K562 (cell line): ENCODE results near the gene AGRN. TPM values are rescaled to one million over a fixed set of nuclear protein-coding genes. Genes with fewer than 3 reads are reported as not detected.

Experiments
- ARHGAP35 ChIP-seq: fragments of 450-650 bp; IDR thresholded peaks from 2 replicates; pipeline ENCODE4 v1.6.1; 2018; ENCODE audit not compliant: partially characterized antibody
- BCOR ChIP-seq: fragments of 450-650 bp; IDR thresholded peaks from 2 replicates; pipeline ENCODE4 v1.6.1; 2016
- CBX1 ChIP-seq: sonication (generic); IDR thresholded peaks from 2 replicates; pipeline ENCODE4 v1.6.1; 2016; ENCODE audit warnings: antibody characterized with exemption, low read depth, mild to moderate bottlenecking
- EHMT2 ChIP-seq: fragments of 450-650 bp; IDR thresholded peaks from 2 replicates; pipeline ENCODE4 v1.6.1; 2018; ENCODE audit warnings: antibody characterized with exemption
- ELF2 ChIP-seq: fragments of 250-450 bp; sonication (Bioruptor Pico); IDR thresholded peaks from 2 replicates; pipeline ENCODE4 v1.5.0; 2021; ENCODE audit warnings: mild to moderate bottlenecking
- ELF4 ChIP-seq: fragments of 450-650 bp; formaldehyde crosslinking; IDR thresholded peaks from 2 replicates; pipeline ENCODE4 v1.4.0; 2022; ENCODE audit warnings: missing genetic modification characterization
- HDAC8 ChIP-seq: fragments of 450-650 bp; IDR thresholded peaks from 2 replicates; pipeline ENCODE4 v1.6.1; 2016; ENCODE audit warnings: mild to moderate bottlenecking, missing genetic modification characterization, moderate library complexity, missing compliant biosample characterization
- IRF2 ChIP-seq: sonication (generic); formaldehyde crosslinking; IDR thresholded peaks from 2 replicates; pipeline ENCODE4 v1.8.1; 2022; ENCODE audit warnings: mild to moderate bottlenecking, missing genetic modification reagents
- MAFF ChIP-seq: IDR thresholded peaks from 2 replicates; pipeline ENCODE4 v1.6.1; 2012; ENCODE audit warnings: low read length, improper control_type of control experiment
- NFATC3 ChIP-seq: fragments of 450-650 bp; IDR thresholded peaks from 2 replicates; pipeline ENCODE4 v1.6.1; 2017; ENCODE audit warnings: mild to moderate bottlenecking
- NR3C1 ChIP-seq: sonication (generic); formaldehyde crosslinking; IDR thresholded peaks from 2 replicates; pipeline ENCODE4 v1.8.1; 2022; ENCODE audit warnings: missing genetic modification reagents
- STAG1 ChIP-seq: sonication (generic); formaldehyde crosslinking; IDR thresholded peaks from 2 replicates; pipeline ENCODE4 v1.5.0; 2020; ENCODE audit warnings: missing genetic modification reagents, borderline replicate concordance
- TBP ChIP-seq: optimal IDR thresholded peaks from 2 replicates; pipeline ENCODE3; 2011; ENCODE audit warnings: low read depth, low read length, improper control_type of control experiment
- TRIM28 ChIP-seq: fragments of 450-650 bp; IDR thresholded peaks from 2 replicates; pipeline ENCODE4 v1.6.1; 2017
- TSC22D4 ChIP-seq: fragments of 450-650 bp; IDR thresholded peaks from 2 replicates; pipeline ENCODE4 v1.6.1; 2016; ENCODE audit warnings: missing genetic modification characterization, missing biosample characterization, control low read depth
- ZBTB17 ChIP-seq: fragments of 450-650 bp; formaldehyde crosslinking; IDR thresholded peaks from 2 replicates; pipeline ENCODE4 v1.4.0; 2020; ENCODE audit warnings: mild to moderate bottlenecking
- ZC3H8 ChIP-seq: fragments of 450-650 bp; IDR thresholded peaks from 2 replicates; pipeline ENCODE4 v1.6.1; 2017
- ZKSCAN8 ChIP-seq: fragments of 200-800 bp; sonication (Bioruptor generic); IDR thresholded peaks from 2 replicates; pipeline ENCODE4 v1.6.1; 2016; ENCODE audit warnings: missing genetic modification characterization, missing compliant biosample characterization
- ZNF124 ChIP-seq: sonication (generic); formaldehyde crosslinking; IDR thresholded peaks from 2 replicates; pipeline ENCODE4 v1.8.1; 2022; ENCODE audit warnings: missing genetic modification reagents
- ZNF146 ChIP-seq: IDR thresholded peaks from one replicate; pipeline ENCODE4 v1.6.1; 2018; ENCODE audit warnings: missing compliant biosample characterization; ENCODE audit not compliant: unreplicated experiment
- ZNF282 ChIP-seq: sonication (generic); formaldehyde crosslinking; IDR thresholded peaks from 2 replicates; pipeline ENCODE4 v1.8.1; 2023; ENCODE audit warnings: missing genetic modification reagents
- ZNF324 ChIP-seq: fragments of 250-450 bp; sonication (Bioruptor Pico); IDR thresholded peaks from 2 replicates; pipeline ENCODE4 v1.4.0; 2020; ENCODE audit warnings: mild to moderate bottlenecking
- ZNF445 ChIP-seq: fragments of 250-450 bp; sonication (Bioruptor Pico); IDR thresholded peaks from 2 replicates; pipeline ENCODE4 v1.4.0; 2020; ENCODE audit warnings: low read depth, mild to moderate bottlenecking, moderate library complexity
- ZNF57 ChIP-seq: fragments of 450-650 bp; formaldehyde crosslinking; IDR thresholded peaks from 2 replicates; pipeline ENCODE4 v1.4.0; 2020; ENCODE audit warnings: mild to moderate bottlenecking, moderate library complexity
- ZNF77 ChIP-seq: fragments of 250-450 bp; sonication (Bioruptor Pico); IDR thresholded peaks from 2 replicates; pipeline ENCODE4 v1.5.0; 2020
- polyA plus RNA-seq, 8 experiments: library from polyadenylated mRNA; depleted of rRNA in 4 of 8; stranded (reverse) in 5 of 8; unstranded in 3 of 8; fragments of >200 nt; fragmentation: Nextera tagmentation in 2 of 8; fragmentation: Illumina TruSeq in 1 of 8; extraction: Ambion mirVana in 2 of 8; extraction: Trizol in 1 of 8; gene quantifications; 2 replicates each; pipeline versions ENCODE4 v1.2.1 to v1.2.3, GENCODE V29; 2011 to 2014; ENCODE audit warnings: inconsistent platforms in 1 of 8, missing spikeins in 1 of 8
- total RNA-seq, 7 experiments: library from RNA; depleted of rRNA in 6 of 7; stranded (reverse); fragments of >200 nt in 6 of 7; fragmentation: Illumina TruSeq in 2 of 7; extraction: Trizol in 2 of 7; gene quantifications; 2 replicates each; pipeline versions ENCODE4 v1.2.1 to v1.2.3, GENCODE V29; 2011 to 2021; ENCODE audit warnings: low replicate concordance in 1 of 7
- TF ChIP-seq, protein P1 (sequence below): sonication (generic); formaldehyde crosslinking; IDR thresholded peaks from 2 replicates; pipeline ENCODE4 v1.5.0; 2020; ENCODE audit warnings: missing genetic modification reagents
- TF ChIP-seq, protein P2 (sequence below): fragments of 450-650 bp; formaldehyde crosslinking; IDR thresholded peaks from 2 replicates; pipeline ENCODE4 v1.4.0; 2022; ENCODE audit warnings: missing genetic modification characterization
- TF ChIP-seq, protein P3 (sequence below): fragments of 450-650 bp; IDR thresholded peaks from 2 replicates; pipeline ENCODE4 v1.6.1; 2018; ENCODE audit not compliant: partially characterized antibody

The AGRN gene
- total and polyA plus RNA-seq, 9 of the 15 experiments (the other 6 are each of a cell fraction or from before 2014, with no cell fraction given): 0.04 to 111 (median 18.1) TPM

DNA sequence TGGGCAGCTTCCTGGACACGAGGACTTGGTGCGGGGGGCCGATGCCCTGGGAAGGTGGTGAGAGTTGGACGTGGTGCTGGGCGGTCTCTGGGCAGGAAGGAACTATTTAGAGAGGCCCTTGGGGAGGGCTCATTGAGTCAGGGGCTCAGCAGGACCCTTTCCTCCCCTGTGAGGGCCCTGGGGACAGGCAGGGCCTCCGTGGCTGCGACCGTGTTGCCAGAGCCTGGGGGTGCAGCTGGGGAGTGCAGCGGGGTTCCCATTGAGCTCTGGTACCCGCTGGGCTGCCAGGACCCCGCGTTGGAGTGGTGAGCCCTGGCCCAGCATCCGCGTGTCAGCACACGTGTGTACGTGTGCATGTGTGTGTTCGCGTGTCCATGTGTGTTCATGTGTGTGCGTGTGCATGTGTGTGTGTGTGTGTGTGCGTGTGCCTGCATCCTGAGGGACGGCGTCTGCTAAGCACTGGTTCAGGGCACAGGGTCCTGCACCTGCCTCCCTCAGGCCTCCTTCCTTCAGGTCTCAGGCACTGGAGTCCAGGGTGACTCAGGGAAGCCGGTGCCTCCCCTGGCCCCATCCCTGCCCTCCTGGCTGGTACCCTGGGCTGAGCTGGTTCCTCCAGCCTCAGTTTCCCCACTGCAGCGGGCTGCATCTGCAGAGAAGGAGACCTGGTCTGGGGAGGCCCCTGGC lies 43.5 kb downstream of the AGRN start (continued):
- no peak for TF ChIP-seq HDAC8 (tag)
- TF ChIP-seq IRF2 (CRISPR knock-in tag): peak; percentile 8; the same call in 1 of the 2 replicates
- TF ChIP-seq, protein P1, sequence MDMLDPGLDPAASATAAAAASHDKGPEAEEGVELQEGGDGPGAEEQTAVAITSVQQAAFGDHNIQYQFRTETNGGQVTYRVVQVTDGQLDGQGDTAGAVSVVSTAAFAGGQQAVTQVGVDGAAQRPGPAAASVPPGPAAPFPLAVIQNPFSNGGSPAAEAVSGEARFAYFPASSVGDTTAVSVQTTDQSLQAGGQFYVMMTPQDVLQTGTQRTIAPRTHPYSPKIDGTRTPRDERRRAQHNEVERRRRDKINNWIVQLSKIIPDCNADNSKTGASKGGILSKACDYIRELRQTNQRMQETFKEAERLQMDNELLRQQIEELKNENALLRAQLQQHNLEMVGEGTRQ (CRISPR knock-in tag): no peak
- TF ChIP-seq ZNF57 (CRISPR knock-in tag): 0 out of 2 replicates have a peak, but pooled peaks have one; percentile 53
- 0 out of 2 replicates have a peak, but pooled peaks have one; percentile 33 for TF ChIP-seq ZNF324 (CRISPR knock-in tag)
- TF ChIP-seq, protein P2, sequence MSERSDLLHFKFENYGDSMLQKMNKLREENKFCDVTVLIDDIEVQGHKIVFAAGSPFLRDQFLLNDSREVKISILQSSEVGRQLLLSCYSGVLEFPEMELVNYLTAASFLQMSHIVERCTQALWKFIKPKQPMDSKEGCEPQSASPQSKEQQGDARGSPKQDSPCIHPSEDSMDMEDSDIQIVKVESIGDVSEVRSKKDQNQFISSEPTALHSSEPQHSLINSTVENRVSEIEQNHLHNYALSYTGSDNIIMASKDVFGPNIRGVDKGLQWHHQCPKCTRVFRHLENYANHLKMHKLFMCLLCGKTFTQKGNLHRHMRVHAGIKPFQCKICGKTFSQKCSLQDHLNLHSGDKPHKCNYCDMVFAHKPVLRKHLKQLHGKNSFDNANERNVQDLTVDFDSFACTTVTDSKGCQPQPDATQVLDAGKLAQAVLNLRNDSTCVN (CRISPR knock-in tag): 0 out of 2 replicates have a peak, but pooled peaks have one; percentile 40
- TF ChIP-seq ARHGAP35: peak; percentile 46
- TF ChIP-seq, protein P3, sequence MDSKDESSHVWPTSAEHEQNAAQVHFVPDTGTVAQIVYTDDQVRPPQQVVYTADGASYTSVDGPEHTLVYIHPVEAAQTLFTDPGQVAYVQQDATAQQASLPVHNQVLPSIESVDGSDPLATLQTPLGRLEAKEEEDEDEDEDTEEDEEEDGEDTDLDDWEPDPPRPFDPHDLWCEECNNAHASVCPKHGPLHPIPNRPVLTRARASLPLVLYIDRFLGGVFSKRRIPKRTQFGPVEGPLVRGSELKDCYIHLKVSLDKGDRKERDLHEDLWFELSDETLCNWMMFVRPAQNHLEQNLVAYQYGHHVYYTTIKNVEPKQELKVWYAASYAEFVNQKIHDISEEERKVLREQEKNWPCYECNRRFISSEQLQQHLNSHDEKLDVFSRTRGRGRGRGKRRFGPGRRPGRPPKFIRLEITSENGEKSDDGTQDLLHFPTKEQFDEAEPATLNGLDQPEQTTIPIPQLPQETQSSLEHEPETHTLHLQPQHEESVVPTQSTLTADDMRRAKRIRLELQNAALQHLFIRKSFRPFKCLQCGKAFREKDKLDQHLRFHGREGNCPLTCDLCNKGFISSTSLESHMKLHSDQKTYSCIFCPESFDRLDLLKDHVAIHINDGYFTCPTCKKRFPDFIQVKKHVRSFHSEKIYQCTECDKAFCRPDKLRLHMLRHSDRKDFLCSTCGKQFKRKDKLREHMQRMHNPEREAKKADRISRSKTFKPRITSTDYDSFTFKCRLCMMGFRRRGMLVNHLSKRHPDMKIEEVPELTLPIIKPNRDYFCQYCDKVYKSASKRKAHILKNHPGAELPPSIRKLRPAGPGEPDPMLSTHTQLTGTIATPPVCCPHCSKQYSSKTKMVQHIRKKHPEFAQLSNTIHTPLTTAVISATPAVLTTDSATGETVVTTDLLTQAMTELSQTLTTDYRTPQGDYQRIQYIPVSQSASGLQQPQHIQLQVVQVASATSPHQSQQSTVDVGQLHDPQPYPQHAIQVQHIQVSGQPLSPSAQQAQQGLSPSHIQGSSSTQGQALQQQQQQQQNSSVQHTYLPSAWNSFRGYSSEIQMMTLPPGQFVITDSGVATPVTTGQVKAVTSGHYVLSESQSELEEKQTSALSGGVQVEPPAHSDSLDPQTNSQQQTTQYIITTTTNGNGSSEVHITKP: peak; percentile 62
- TF ChIP-seq NR3C1 (CRISPR knock-in tag): peak; percentile 66; the same call in 1 of the 2 replicates
- no peak for TF ChIP-seq TBP
- TF ChIP-seq ZNF146 (CRISPR knock-in tag): peak; percentile 4
- no peak for TF ChIP-seq ZNF77 (CRISPR knock-in tag)
- TF ChIP-seq TRIM28: no peak
- TF ChIP-seq BCOR: peak; percentile 85
- TF ChIP-seq EHMT2: no peak
- TF ChIP-seq TSC22D4: no peak
- 0 out of 2 replicates have a peak, but pooled peaks have one; percentile 29 for TF ChIP-seq ZNF445 (CRISPR knock-in tag)
- TF ChIP-seq ZKSCAN8 (CRISPR knock-in tag): no peak
- TF ChIP-seq ZNF124: 0 out of 2 replicates have a peak, but pooled peaks have one; percentile 72
- TF ChIP-seq ZC3H8: no peak
- TF ChIP-seq ELF2 (CRISPR knock-in tag): no peak
- no peak for TF ChIP-seq MAFF
- TF ChIP-seq ELF4 (CRISPR knock-in tag): 0 out of 2 replicates have a peak, but pooled peaks have one; percentile 42
- peak; percentile 75 for TF ChIP-seq STAG1 (CRISPR knock-in tag)
- no peak for TF ChIP-seq ZBTB17
- TF ChIP-seq NFATC3: no peak
- TF ChIP-seq CBX1: peak; percentile 63; the same call in 1 of the 2 replicates
- TF ChIP-seq ZNF282: 0 out of 2 replicates have a peak, but pooled peaks have one; percentile 86
